GM10847 (cell line): ENCODE measurements around the gene TNFRSF18.

Experiments
- POLR2A ChIP-seq: IDR thresholded peaks from 2 replicates; pipeline ENCODE4 v1.6.1; 2011; ENCODE audit not compliant: insufficient read length; ENCODE audit errors: extremely low read depth

Gene TNFRSF18

GRCh38 chr1:1242461-1243265 is 36.3 kb upstream of the TNFRSF18 start:
- TF ChIP-seq POLR2A = no peak

GRCh38 chr1:1241588-1242219 is 35.3 kb upstream of the TNFRSF18 start:
- TF ChIP-seq POLR2A = no peak

DNA sequence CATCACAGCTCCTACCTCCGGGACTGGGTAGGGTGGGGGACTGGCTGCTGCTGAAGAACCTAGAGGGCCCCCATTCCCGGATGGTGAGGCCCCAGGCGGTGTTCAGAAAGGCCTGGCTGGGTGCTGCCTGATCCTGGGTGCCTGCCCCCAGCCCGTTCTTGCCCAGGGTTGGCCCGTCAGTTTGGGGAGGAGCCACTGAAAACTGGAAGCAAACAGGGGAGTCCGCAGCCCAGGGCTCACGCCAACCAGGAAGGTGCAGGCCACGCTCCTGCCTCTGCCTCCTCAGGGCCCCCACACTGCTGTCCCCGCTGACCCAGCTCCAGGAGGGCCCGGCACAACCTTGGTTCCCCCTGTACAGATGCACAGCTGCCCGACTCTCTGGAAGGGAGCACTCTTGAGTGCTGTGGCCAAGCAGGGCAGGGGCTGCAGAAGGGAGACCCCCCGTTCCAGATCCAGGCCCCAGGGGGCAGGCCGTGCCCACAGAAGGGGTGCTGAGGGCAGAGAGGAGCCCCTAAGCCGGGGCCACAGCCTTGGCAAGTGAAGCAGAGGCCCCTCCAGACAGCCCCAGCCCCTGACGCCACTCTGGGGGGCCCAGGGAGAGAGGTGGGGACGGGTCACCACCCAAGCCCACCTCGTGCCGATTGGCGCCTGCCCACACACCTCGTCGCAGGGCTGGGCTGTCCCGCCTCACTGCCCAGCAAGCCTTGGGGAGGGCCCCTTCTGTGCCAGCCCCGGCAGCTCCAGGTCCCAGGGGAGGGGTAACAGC is 34.6 kb upstream of the TNFRSF18 start:
- TF ChIP-seq POLR2A = no peak

DNA sequence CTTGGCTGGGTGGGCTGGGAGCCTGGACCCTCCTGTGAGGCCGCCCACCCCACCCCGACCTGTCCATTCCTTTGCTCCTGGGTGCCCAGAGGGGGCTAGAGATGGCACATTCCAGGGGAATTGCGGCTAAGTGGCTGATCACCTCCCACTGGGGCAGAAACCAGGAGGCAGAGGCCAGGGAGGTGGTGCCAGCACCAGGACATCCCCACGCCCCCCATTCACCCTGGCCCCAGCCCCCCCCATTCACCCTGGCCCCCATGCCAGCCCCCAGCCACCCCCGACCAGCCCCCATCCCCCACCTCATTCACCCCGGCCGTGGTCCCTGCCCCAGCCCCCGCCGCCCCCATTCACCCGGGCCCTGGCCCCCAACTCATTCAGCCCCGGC is 33.9 kb upstream of the TNFRSF18 start:
- TF ChIP-seq POLR2A = no peak

GRCh38 chr1:1239614-1240347 is 33.4 kb upstream of the TNFRSF18 start:
- no peak for TF ChIP-seq POLR2A

DNA sequence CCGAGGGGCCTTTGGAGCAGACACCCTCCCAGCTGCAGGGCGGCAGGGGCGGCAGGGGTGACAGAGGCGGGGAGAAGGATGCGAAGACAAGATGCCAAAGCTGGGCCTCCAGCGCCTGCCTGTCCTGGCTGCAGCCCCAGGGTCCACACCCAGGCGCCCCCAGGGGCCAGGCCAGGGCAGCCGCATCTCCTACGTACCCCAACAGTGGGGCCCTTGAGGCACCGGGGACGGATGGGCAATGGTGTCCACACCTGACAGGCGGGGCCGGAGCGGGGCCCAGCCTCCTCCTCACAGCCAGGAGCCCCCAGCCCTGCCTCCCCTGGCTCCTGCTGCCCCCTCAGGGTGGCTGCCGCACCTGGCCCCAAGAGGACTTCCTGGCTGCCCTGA is 32.8 kb upstream of the TNFRSF18 start:
- no peak for TF ChIP-seq POLR2A

DNA sequence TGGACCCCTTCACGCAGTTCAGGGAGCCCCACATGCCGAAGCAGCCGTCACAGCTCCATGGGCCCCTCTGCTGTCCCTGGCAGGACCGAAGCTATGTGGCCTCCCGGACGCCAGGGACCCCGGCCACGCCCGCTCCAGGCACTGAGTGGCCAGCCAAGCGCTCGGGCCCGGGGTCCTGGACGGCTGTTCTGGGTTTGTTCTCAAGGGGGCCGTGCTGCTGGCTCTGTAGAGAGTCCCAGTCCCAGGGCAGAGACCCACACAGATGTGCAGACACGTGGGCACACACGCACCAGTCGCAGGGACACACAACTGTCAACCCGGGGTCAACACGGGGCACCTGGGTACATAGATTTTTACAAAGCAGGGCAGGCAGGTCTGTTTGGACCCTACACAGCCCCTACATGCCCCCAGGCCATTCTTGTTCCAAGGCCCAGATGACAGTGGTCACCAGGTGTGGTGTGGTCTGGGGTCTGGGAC is 32.3 kb upstream of the TNFRSF18 start:
- no peak for TF ChIP-seq POLR2A

DNA sequence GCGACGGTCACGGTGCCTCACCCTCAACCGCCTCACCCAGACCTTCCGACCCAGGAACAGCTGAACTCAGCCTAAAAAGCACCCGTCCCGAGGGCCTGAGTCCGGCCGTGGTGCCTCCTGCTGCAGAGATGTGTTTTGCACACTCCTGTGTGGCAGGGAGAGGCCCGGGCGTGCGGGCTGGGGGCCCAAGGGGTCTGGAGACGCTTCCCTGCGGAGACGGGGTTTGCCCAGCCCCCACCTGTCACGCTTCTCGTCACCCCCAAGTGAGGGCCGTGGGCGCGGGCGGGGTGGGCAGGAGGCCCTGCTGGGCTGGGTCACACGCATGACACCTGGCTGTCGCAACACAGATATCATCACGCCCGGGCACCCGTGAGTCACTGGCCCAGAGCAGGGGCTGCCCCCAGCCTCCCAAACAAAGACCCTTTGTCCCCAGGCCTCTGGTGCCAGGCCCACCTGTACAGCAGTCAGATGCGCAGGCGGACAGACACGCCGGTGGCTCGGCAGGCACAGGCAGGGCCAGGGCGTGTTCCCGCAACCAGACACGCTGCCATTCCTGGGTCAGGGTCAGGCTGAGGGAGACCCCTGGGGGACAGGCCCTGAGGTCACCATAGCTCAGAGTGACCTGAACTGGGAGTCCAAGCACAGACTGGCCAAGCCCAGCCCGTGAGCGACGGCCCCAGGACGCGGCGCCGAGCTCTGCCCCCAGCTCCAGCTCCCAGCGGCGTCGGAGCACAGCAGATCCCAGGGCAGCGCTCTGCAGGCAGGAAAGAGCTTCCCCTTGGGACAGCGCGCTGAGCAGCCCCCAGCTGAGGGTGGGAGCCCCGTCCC is 31.7 kb upstream of the TNFRSF18 start:
- no peak for TF ChIP-seq POLR2A

DNA sequence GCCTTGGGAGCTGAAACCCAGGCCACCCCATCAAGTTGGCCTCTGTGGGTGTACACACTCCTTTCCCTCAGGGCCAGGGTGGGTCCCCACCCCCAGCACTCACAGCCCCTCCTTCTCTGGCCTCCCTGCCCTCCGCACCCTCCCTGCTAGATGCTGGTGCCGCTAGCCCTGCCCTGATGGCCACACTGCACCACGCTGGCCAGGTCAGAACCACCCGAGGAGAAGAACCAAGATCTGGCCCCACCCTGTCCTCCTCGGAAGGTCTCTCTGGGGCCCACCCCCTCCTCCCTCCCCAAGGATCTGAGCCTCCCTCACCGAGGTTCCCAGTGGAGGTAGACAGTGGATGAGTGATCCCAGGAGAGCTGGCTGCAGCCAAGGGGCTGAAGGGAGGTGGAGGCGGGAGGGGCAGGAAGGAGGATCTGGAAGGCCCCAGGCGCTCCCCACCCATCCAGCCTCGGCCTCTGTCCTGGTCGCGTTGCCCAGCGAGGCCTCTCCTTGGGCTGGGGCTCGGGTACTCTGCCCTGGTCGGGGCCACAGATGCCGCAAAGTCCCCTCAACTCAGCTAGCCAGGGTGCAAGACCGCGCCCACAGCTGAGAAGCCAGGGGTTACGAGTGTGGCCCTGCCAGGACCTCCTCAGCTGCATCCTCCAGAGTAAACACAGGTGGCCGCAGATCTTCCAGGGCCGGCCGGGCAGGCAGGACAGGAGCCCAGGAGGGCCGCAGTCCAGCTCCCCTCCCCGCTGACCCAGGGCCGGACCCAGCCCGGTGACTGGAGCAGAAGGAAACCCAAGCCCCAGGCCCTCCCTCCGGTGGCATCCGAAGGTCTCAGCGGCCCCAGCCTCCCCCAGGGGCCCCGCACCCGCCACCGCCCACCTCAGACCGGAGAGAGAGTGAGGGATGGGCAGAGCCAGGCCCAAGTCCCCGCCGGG is 30.8 kb upstream of the TNFRSF18 start:
- TF ChIP-seq POLR2A = no peak

DNA sequence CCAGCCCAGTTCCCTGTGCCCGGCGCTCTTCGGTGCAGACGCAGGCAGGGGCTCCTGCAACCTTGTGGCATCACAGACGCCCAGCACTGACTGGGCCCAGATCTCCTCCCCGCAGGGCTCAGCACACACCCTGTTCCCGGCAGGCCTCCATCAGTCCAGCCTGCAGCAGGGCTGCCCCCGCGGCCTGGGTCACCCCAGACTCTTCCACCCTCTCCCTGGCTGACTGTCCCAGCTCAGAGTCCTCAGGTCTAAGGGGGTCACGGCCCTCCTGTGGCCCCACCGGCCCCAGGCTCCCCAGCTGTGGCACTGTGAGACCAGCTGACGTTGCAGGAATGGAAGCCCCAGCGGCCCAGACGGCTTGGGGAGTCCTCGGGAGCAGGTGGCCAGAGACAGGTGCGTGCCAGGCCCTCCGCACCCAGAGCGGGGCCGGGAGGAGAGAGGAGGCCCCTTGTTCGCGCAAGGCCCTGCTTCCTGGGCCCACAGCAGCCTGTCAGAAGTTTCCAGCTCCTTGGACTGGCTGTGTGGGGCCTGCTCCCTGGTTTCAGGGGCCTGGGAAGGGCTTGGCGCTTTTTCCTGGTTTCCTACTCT is 29.9 kb upstream of the TNFRSF18 start:
- TF ChIP-seq POLR2A = no peak

DNA sequence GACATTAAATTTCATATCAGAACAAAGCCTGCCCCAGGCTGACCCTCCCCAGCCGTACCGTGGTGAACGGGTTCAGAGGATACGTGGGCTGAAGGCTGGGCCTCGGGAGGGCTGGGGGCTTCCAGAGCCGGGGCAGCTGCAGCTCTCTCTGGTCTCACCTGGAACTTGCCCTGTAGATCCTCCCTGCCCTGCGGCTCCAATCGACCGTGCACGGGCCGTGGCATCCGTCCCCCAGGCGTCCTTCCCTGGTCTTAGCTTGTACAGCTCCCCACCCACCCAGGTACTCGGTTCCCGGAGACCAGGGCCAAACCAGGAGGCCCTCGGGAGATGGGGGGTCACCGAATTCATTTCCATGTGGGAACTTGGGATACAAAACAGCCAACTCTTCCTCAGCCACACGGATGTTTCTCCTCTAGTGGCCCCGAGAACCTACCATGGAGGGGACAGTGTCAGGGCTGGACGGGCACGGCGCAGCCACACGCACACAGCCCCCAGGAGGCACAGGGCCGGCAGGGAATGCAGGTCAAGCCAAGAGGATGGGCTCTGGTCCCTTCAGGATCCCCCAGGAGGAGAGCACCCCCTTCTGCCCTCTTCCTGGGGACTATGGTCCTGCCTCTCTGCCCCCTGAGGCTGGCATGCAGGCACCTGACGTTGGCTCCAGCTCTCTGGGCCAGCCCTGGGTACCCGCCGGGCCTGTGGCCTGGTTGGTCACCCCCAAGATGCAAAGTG is 28.8 kb upstream of the TNFRSF18 start:
- TF ChIP-seq POLR2A = no peak

DNA sequence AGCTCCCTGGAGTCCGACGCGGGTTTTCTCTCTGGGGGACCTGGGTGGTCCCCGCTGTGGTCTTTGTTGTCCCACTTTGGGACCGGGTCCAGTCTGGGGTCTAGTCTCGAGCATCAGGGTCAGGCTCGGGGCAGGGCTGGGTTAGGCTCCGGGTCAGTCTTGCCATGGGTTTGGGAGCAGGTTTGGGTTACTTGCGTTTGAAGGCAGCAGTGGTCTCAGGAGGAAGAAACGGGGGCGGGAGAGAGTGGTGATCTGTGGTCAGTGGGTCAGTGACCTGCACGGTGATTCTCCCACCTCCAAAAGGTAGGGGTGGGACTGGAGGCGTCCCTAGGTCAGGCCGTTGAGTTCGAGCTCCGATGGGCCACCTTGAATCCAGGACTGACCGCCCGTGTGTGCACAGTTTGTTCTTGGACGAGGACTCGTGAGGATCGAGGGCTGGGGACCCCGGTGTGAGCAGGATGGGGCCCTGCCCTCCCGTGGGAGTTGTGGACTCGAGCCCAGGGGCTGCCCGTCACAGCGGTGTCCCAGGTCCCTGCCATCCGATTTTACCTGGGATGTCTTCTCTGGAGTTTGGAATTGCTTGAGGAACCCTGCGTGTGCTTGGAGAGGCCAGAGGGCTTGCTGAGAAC is 27.9 kb upstream of the TNFRSF18 start:
- TF ChIP-seq POLR2A = no peak
